Measurements from ENCODE around the gene ADAMTSL3. TPM values are rescaled to one million over a fixed set of nuclear protein-coding genes. Genes with fewer than 3 reads are reported as not detected.

Gene ADAMTSL3
- total and polyA plus RNA-seq, 2 of the 8 experiments (the other 6 are each of a cell fraction or from before 2014, with no cell fraction given) = 0.35 to 1.4 TPM

GRCh38 chr15:83656943-83657528, 3.1 kb downstream of the ADAMTSL3 start:
- H3K36me3 ChIP-seq (ENCODE audit: control insufficient read depth in 2 of 4, insufficient read depth in 4 of 4, low read length in 3 of 4) = no peaks in the 10 kb centered on the region
- no peak overlapping the region for H2BK15ac ChIP-seq (ENCODE audit: low read length)
- H3K4me3 ChIP-seq (ENCODE audit: extremely low read depth in 1 of 4, insufficient read depth in 2 of 4, low read depth in 3 of 4, low read length in 4 of 4) = no peak overlapping the region
- FAIRE-seq (no peak), DNase-seq (ENCODE audit: low read depth in 1 of 2, low spot score in 2 of 2) (no peak)
- H3K27ac ChIP-seq (ENCODE audit: low read depth, low read length) = no peak overlapping the region
- H3K4me1 ChIP-seq (replicated peaks in 1 of 4; ENCODE audit: control insufficient read depth in 3 of 4, insufficient read depth in 4 of 4, low read length in 3 of 4) = peaks cover 0 to 5% (median 2%) of the 10 kb centered on the region in 4 experiments; a peak in 5 of 7 replicates
- no peak overlapping the region for H2BK12ac ChIP-seq (ENCODE audit: low read depth, low read length)
- no peaks in the 10 kb centered on the region for H3K9me3 ChIP-seq (ENCODE audit: insufficient read depth in 2 of 2, low read depth in 1 of 2, low read length in 1 of 2)
- peaks cover 12 to 38% (median 33%) of the 10 kb centered on the region in 4 experiments for H3K27me3 ChIP-seq (replicated peaks in 1 of 4; ENCODE audit: control insufficient read depth in 3 of 4, extremely low read depth in 1 of 4, insufficient read depth in 3 of 4, low read length in 3 of 4)
- no peaks in the 10 kb centered on the region for H3K79me2 ChIP-seq (ENCODE audit: control insufficient read depth in 1 of 2, insufficient read depth in 2 of 2, low read length in 2 of 2)
- no peak overlapping the region for H4K8ac ChIP-seq (ENCODE audit: extremely low read depth, insufficient read depth, low read length)
- no peak overlapping the region for H2BK20ac ChIP-seq (ENCODE audit: low read length)
- H3K18ac ChIP-seq (ENCODE audit: extremely low read depth, low read length) = no peak overlapping the region
- H3K23me2 ChIP-seq (ENCODE audit: low read depth, low read length) = peaks cover 8% of the 10 kb centered on the region; the same call in 1 of the 2 replicates
- no peak overlapping the region for H3K9ac ChIP-seq (replicated peaks in 1 of 4; ENCODE audit: extremely low read depth in 1 of 4, low read depth in 3 of 4, low read length in 3 of 4)
- H3K14ac ChIP-seq (ENCODE audit: insufficient read length) = no peak overlapping the region
- H2AK5ac ChIP-seq (ENCODE audit: low read depth, low read length) = no peak overlapping the region
- no peaks in the 10 kb centered on the region for H4K20me1 ChIP-seq (replicated peaks in 1 of 2; ENCODE audit: control insufficient read depth in 1 of 2, insufficient read depth in 2 of 2, low read length in 2 of 2)
- H3K56ac ChIP-seq (replicated peaks; ENCODE audit: insufficient read length, low read depth, low read length) = no peak overlapping the region
- H2BK5ac ChIP-seq (ENCODE audit: low read depth, low read length) = no peak overlapping the region
- no peak overlapping the region for H4K91ac ChIP-seq (replicated peaks; ENCODE audit: insufficient read length, low read length)
- H2AFZ ChIP-seq (ENCODE audit: low read length) = no peak overlapping the region
- H3K4ac ChIP-seq (replicated peaks; ENCODE audit: insufficient read length, low read depth, low read length) = no peak overlapping the region
- CTCF ChIA-PET (ENCODE audit: partially characterized antibody) = interaction anchor here (0.6 to 3.3 kb wide), 41 partner anchors 10 to 1706 kb away, joined by 3 to 20 read pairs (median 4); no protein-coding TSS in a partner anchor
- H2BK120ac ChIP-seq (replicated peaks; ENCODE audit: low read depth, low read length) = no peak overlapping the region
- no peak overlapping the region for H4K5ac ChIP-seq (ENCODE audit: insufficient read length, low read depth, low read length)
- H3K4me2 ChIP-seq (ENCODE audit: insufficient read depth in 1 of 2, low read depth in 2 of 2, low read length in 2 of 2) = no peak overlapping the region
- POLR2A ChIA-PET (ENCODE audit: partially characterized antibody) = no interaction called here
- WGBS, 2 experiments (ENCODE audit: extremely low coverage in 1 of 2, insufficient coverage in 1 of 2, insufficient read length in 1 of 2, insufficient replicate concordance in 2 of 2, low coverage in 1 of 2, low lambda C conversion rate in 2 of 2, missing lambda C conversion rate in 1 of 2) = 88% methylated on average over 10 of the region's 10 CpGs; no CpG with 5 or more reads in 1 of the 2 experiments
- no peak overlapping the region for H3K23ac ChIP-seq (ENCODE audit: insufficient read length)
- TF ChIP-seq KDM1A (IDR thresholded peaks at IDR 0.05; ENCODE audit: borderline replicate concordance, low read length) (no peak), SIX5 (IDR thresholded peaks at IDR 0.05; ENCODE audit: low read depth, low read length) (no peak), EGR1 (IDR thresholded peaks at IDR 0.05; ENCODE audit: borderline replicate concordance, low read depth, low read length) (no peak), EZH2 (IDR thresholded peaks at IDR 0.05; ENCODE audit: low read depth, low read length, severe bottlenecking) (no peak), RXRA (IDR thresholded peaks at IDR 0.05; ENCODE audit: insufficient read depth, low read depth, low read length) (no peak)
- no peaks in the 10 kb centered on the region for H3K79me1 ChIP-seq (ENCODE audit: low read depth, low read length)
